Measurements from ENCODE around the gene ALX3. TPM values are rescaled to one million over a fixed set of nuclear protein-coding genes. Genes with fewer than 3 reads are reported as not detected.

The ALX3 gene
- total RNA-seq, 6 donors from 2014 or later, result 0.24 TPM; not detected in 5

DNA sequence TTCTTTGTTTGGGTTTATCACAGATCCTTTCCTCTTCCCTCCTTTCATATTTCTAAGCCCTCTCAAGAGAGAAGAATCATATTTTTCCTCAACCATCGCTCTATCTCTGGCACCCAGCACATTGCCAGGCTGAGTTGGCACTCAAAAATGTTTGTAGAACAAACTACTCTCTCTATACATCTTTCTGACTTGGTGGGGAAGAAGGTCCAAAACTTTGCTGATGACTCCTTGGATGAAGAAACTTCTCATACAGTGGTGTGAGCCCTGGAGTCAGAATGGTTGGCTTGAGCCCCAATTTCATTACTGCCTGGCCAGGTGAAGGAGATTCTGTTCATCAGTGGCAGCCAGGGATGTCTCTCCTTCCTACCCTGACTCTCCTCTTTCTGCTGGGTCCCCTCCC is 11.9 kb downstream of the ALX3 start:
- Histone ChIP-seq H3K27ac (no peak overlapping the region), H3K4me3 (no peak overlapping the region), H3K4me1 (no peaks in the 10 kb centered on the region), H3K27me3 (no peaks in the 10 kb centered on the region), H3K9me3 (no peaks in the 10 kb centered on the region), H3K36me3 (peaks cover 17 to 56% (median 49%) of the 10 kb centered on the region in 4 donors)
- 67 to 83% methylated on average over 1 of the region's 1 CpG for WGBS, 2 donors
- ATAC-seq (ENCODE audit: low FRiP score in 2 of 2) (no peak), DNase-seq (no peak)
- no peak for TF ChIP-seq POLR2A (IDR thresholded peaks at IDR 0.05)
- TF ChIP-seq CTCF (IDR thresholded peaks at IDR 0.05), result no peak
- TF ChIP-seq EP300 (IDR thresholded peaks at IDR 0.05), result no peak
- TF ChIP-seq POLR2AphosphoS5 (IDR thresholded peaks at IDR 0.05), result no peak

DNA sequence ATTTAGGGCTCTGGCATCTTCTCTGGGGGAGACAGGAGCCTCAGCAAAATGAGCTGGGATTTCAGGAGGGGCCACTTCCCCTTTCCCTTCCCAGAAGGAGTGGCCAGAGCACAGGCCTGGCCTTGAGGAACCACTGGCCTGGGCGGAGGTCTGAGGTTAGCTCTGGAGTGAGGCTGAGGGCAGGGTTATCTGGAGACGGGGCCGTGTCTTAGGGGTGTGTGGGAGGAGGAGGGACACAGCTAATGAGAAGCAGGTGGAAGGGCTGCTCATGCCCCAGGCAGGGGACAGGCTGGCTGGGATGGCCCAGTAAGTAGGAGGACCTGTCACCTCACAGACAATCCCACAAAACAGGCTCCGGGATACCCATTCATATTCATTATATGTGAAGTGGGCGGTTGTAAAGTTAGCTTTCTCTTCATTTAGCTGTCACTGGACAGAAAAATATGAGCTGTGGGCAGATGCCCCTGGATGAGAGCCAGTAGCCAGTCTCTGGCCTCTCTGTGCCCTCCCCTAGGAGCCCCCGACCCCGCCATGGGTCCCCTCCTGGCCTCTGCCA is 12.4 kb downstream of the ALX3 start:
- Histone ChIP-seq H3K4me1 (no peaks in the 10 kb centered on the region), H3K9me3 (no peaks in the 10 kb centered on the region), H3K4me3 (no peak overlapping the region), H3K36me3 (peaks cover 17 to 61% (median 54%) of the 10 kb centered on the region in 4 donors), H3K27ac (no peak overlapping the region), H3K27me3 (no peaks in the 10 kb centered on the region)
- TF ChIP-seq CTCF (IDR thresholded peaks at IDR 0.05) (no peak), POLR2A (IDR thresholded peaks at IDR 0.05) (no peak), POLR2AphosphoS5 (IDR thresholded peaks at IDR 0.05) (no peak), EP300 (IDR thresholded peaks at IDR 0.05) (no peak)
- DNase-seq (no peak), ATAC-seq (ENCODE audit: low FRiP score in 2 of 2) (peak; percentile 47 to 71)
- 71 to 77% methylated on average over 6 to 7 of the region's 7 CpGs for WGBS, 2 donors

- Histone ChIP-seq H3K27ac (no peak overlapping the region), H3K4me1 (no peaks in the 10 kb centered on the region), H3K27me3 (no peaks in the 10 kb centered on the region), H3K36me3 (peaks cover 29 to 74% (median 66%) of the 10 kb centered on the region in 4 donors), H3K9me3 (no peaks in the 10 kb centered on the region), H3K4me3 (no peak overlapping the region)
- 88 to 93% methylated on average over 3 of the region's 3 CpGs for whole genome bisulfite sequencing, 2 donors
- peak in 1 of 2 donors; percentile 66 for ATAC-seq (ENCODE audit: low FRiP score in 2 of 2)
- DNase-seq, result no peak
- no peak for TF ChIP-seq POLR2AphosphoS5 (IDR thresholded peaks at IDR 0.05)
- no peak for TF ChIP-seq POLR2A (IDR thresholded peaks at IDR 0.05)
- TF ChIP-seq EP300 (IDR thresholded peaks at IDR 0.05), result no peak
- no peak for TF ChIP-seq CTCF (IDR thresholded peaks at IDR 0.05)
These were observed 13.7 kb downstream of the ALX3 start for GRCh38 chr1:110056776-110057175.

DNA sequence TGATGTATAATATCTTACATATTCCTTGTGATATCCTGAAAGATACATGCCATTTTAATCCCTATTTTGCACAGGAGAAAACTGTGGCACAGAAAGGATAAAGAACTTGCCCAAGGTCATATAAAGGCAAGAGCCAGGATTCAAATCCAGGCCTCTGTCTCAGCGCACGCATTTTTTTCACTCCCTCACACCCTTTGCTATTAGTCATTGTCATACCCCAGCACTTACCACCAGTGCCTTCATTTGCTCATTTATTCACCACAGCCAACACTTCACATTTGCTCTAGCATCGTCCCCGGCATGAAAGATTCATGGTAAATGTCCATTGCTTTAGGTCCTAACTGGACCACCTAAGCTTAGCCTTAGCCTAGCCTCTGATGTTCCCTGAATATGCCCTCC is 14.2 kb downstream of the ALX3 start:
- Histone ChIP-seq H3K27ac (no peak overlapping the region), H3K4me3 (no peak overlapping the region), H3K27me3 (no peaks in the 10 kb centered on the region), H3K9me3 (no peaks in the 10 kb centered on the region), H3K36me3 (peaks cover 32 to 79% (median 71%) of the 10 kb centered on the region in 4 donors), H3K4me1 (no peaks in the 10 kb centered on the region)
- ATAC-seq (ENCODE audit: low FRiP score in 2 of 2), result no peak
- 93 to 95% methylated on average over 4 of the region's 4 CpGs for WGBS, 2 donors
- TF ChIP-seq EP300 (IDR thresholded peaks at IDR 0.05), result no peak
- TF ChIP-seq POLR2AphosphoS5 (IDR thresholded peaks at IDR 0.05), result no peak
- no peak for TF ChIP-seq CTCF (IDR thresholded peaks at IDR 0.05)
- TF ChIP-seq POLR2A (IDR thresholded peaks at IDR 0.05), result no peak
- DNase-seq, result no peak
